IMR-90 (cell line): ENCODE results near the gene TMC8. TPM values are rescaled to one million over a fixed set of nuclear protein-coding genes. Genes with fewer than 3 reads are reported as not detected.

Source experiments
- ATAC-seq: fragments of 200-7000 bp; cut with Tn5 transposase; 2 replicates; pipeline ENCODE4 v1.9.1; 2020; ENCODE audit warnings: low read depth, mild to moderate bottlenecking, moderate library complexity
- BruUV-seq: library from RNA; stranded (reverse); fragments of 400-500 nt; replicated peaks from 2 replicates; lab custom pipeline; 2021; lab: Mats Ljungman, UMichigan
- CTCF ChIA-PET: fragments of 300-600 bp; formaldehyde crosslinking; extraction: SDS; loops from one replicate; lab custom pipeline; 2021; ENCODE audit warnings: antibody characterized with exemption; lab: Yijun Ruan, JAX
- POLR2A ChIA-PET: fragments of 300-600 bp; sonication (Branson Sonifier 250); formaldehyde crosslinking; loops from one replicate; lab custom pipeline; 2022; ENCODE audit warnings: antibody characterized with exemption; ENCODE audit not compliant: unreplicated experiment; lab: Charles Lee
- DNase-seq: peaks from one replicate; pipeline ENCODE4 v3.0.0; 2013
- H2AFZ ChIP-seq: replicated peaks from 2 replicates; pipeline ENCODE3; 2013; ENCODE audit warnings: low read length, mild to moderate bottlenecking; ENCODE audit not compliant: poor library complexity
- H2AK5ac ChIP-seq: 2 replicates; pipeline ENCODE4 v1.6.1; 2013; ENCODE audit warnings: low read depth, low read length, inconsistent platforms
- H2AK9ac ChIP-seq: replicated peaks from 2 replicates; pipeline ENCODE3; 2013; ENCODE audit warnings: mild to moderate bottlenecking, low read depth, low read length, moderate library complexity; ENCODE audit not compliant: poor library complexity
- H2BK120ac ChIP-seq: 2 replicates; pipeline ENCODE4 v1.6.1; 2013; ENCODE audit warnings: low read depth, low read length, inconsistent platforms
- H2BK15ac ChIP-seq: 3 replicates; pipeline ENCODE4 v1.6.1; 2013; ENCODE audit warnings: low read depth, low read length, inconsistent platforms
- H2BK20ac ChIP-seq: 2 replicates; pipeline ENCODE4 v1.6.1; 2013; ENCODE audit warnings: low read depth, mild to moderate bottlenecking, inconsistent platforms, low read length, moderate library complexity
- H2BK5ac ChIP-seq: 2 replicates; pipeline ENCODE4 v1.6.1; 2013; ENCODE audit warnings: mild to moderate bottlenecking, low read depth, low read length, inconsistent platforms; ENCODE audit not compliant: poor library complexity, severe bottlenecking
- H3K14ac ChIP-seq: replicated peaks from 2 replicates; pipeline ENCODE4 v1.6.1; 2013; ENCODE audit warnings: low read depth, low read length, inconsistent platforms
- H3K18ac ChIP-seq: 2 replicates; pipeline ENCODE4 v1.6.1; 2013; ENCODE audit warnings: low read depth, low read length, control low read depth
- H3K23ac ChIP-seq: 2 replicates; pipeline ENCODE4 v1.6.1; 2013; ENCODE audit warnings: low read depth, low read length, inconsistent platforms
- H3K27ac ChIP-seq: 2 replicates; pipeline ENCODE4 v1.5.1; 2013; ENCODE audit warnings: mild to moderate bottlenecking, control low read depth, low read length; ENCODE audit not compliant: insufficient read depth
- H3K27me3 ChIP-seq: 2 replicates; pipeline ENCODE4 v1.6.1; 2013; ENCODE audit warnings: low read length; ENCODE audit not compliant: control insufficient read depth, insufficient read depth
- H3K36me3 ChIP-seq: 2 replicates; pipeline ENCODE4 v1.6.1; 2013; ENCODE audit warnings: low read length, mixed read lengths; ENCODE audit not compliant: control insufficient read depth, insufficient read depth
- H3K4ac ChIP-seq: 2 replicates; pipeline ENCODE4 v1.6.1; 2013; ENCODE audit warnings: low read depth, low read length, inconsistent platforms
- H3K4me1 ChIP-seq: 2 replicates; pipeline ENCODE4 v1.6.1; 2013; ENCODE audit warnings: low read length, mixed read lengths; ENCODE audit not compliant: control insufficient read depth, insufficient read depth
- H3K4me2 ChIP-seq: 2 replicates; pipeline ENCODE4 v1.6.1; 2013; ENCODE audit warnings: low read depth, mild to moderate bottlenecking, control low read depth, low read length, moderate library complexity
- H3K4me3 ChIP-seq: 2 replicates; pipeline ENCODE4 v1.5.1; 2013; ENCODE audit warnings: low read depth, mild to moderate bottlenecking, control low read depth, low read length, moderate library complexity; ENCODE audit not compliant: insufficient read depth
- H3K56ac ChIP-seq: 2 replicates; pipeline ENCODE4 v1.6.1; 2013; ENCODE audit warnings: low read length, inconsistent platforms; ENCODE audit not compliant: insufficient read depth; ENCODE audit errors: extremely low read depth
- H3K79me1 ChIP-seq, 2 experiments: 2 replicates each; pipeline ENCODE4 v1.6.1; 2013; ENCODE audit warnings: low read length in 2 of 2, inconsistent platforms in 1 of 2, low read depth in 1 of 2
- H3K9ac ChIP-seq: 2 replicates; pipeline ENCODE4 v1.6.1; 2013; ENCODE audit warnings: low read depth, low read length, control low read depth
- H3K9me1 ChIP-seq: 2 replicates; pipeline ENCODE4 v1.6.1; 2013; ENCODE audit warnings: low read length, inconsistent platforms; ENCODE audit not compliant: insufficient read depth
- H3K9me3 ChIP-seq: 2 replicates; pipeline ENCODE4 v1.6.1; 2013; ENCODE audit warnings: low read length; ENCODE audit not compliant: control insufficient read depth, insufficient read depth
- H4K20me1 ChIP-seq: 2 replicates; pipeline ENCODE4 v1.6.1; 2013; ENCODE audit warnings: low read length, inconsistent platforms; ENCODE audit not compliant: insufficient read depth
- H4K5ac ChIP-seq: 2 replicates; pipeline ENCODE4 v1.6.1; 2013; ENCODE audit warnings: mild to moderate bottlenecking, low read depth, low read length, control low read depth
- H4K8ac ChIP-seq, 2 experiments: 2 replicates each; pipeline ENCODE4 v1.6.1; 2013; ENCODE audit warnings: low read depth in 2 of 2, low read length in 2 of 2, control low read depth in 1 of 2, inconsistent platforms in 1 of 2
- H4K91ac ChIP-seq: 2 replicates; pipeline ENCODE4 v1.6.1; 2013; ENCODE audit warnings: low read depth, low read length, inconsistent platforms; ENCODE audit not compliant: insufficient read depth
- BHLHE40 ChIP-seq: fragments of 150-350 bp; IDR thresholded peaks from 2 replicates; pipeline ENCODE4 v1.6.1; 2016; ENCODE audit warnings: mild to moderate bottlenecking, low read depth, low read length
- CEBPB ChIP-seq: IDR thresholded peaks from 2 replicates; pipeline ENCODE4 v1.6.1; 2012; ENCODE audit warnings: low read depth, low read length, improper control_type of control experiment
- CHD1 ChIP-seq: IDR thresholded peaks from 2 replicates; pipeline ENCODE4 v1.6.1; 2012; ENCODE audit warnings: low read depth, low read length, improper control_type of control experiment
- CTCF ChIP-seq: conservative IDR thresholded peaks from 2 replicates; pipeline ENCODE4 v1.5.1; 2012; ENCODE audit warnings: mild to moderate bottlenecking, low read depth, low read length, improper control_type of control experiment
- ELK1 ChIP-seq: fragments of 150-350 bp; IDR thresholded peaks from 2 replicates; pipeline ENCODE4 v1.6.1; 2016; ENCODE audit warnings: low read depth, mild to moderate bottlenecking, low read length, moderate library complexity, borderline replicate concordance
- FOS ChIP-seq: fragments of 150-350 bp; IDR thresholded peaks from 2 replicates; pipeline ENCODE4 v1.6.1; 2016; ENCODE audit warnings: low read depth, low read length
- MAFK ChIP-seq: IDR thresholded peaks from 2 replicates; pipeline ENCODE4 v1.6.1; 2012; ENCODE audit warnings: low read depth, low read length, improper control_type of control experiment
- MAZ ChIP-seq: IDR thresholded peaks from 2 replicates; pipeline ENCODE4 v1.6.1; 2012; ENCODE audit warnings: low read depth, mild to moderate bottlenecking, low read length, improper control_type of control experiment, moderate library complexity, borderline replicate concordance
- MXI1 ChIP-seq: IDR thresholded peaks from 2 replicates; pipeline ENCODE4 v1.6.1; 2012; ENCODE audit warnings: low read depth, mild to moderate bottlenecking, low read length, moderate library complexity, borderline replicate concordance
- NFE2L2 ChIP-seq: fragments of 150-350 bp; IDR thresholded peaks from 2 replicates; pipeline ENCODE4 v1.6.1; 2016; ENCODE audit warnings: low read depth, mild to moderate bottlenecking, low read length
- POLR2A ChIP-seq: IDR thresholded peaks from 2 replicates; pipeline ENCODE4 v1.6.1; 2012; ENCODE audit warnings: mild to moderate bottlenecking, low read depth, low read length
- RAD21 ChIP-seq: IDR thresholded peaks from 2 replicates; pipeline ENCODE4 v1.6.1; 2012; ENCODE audit warnings: low read length, improper control_type of control experiment
- RCOR1 ChIP-seq: IDR thresholded peaks from 2 replicates; pipeline ENCODE4 v1.6.1; 2012; ENCODE audit warnings: mild to moderate bottlenecking, low read length, improper control_type of control experiment; ENCODE audit not compliant: insufficient replicate concordance
- RFX5 ChIP-seq: IDR thresholded peaks from 2 replicates; pipeline ENCODE4 v1.8.0; 2012; ENCODE audit warnings: low read depth, mild to moderate bottlenecking, low read length, moderate library complexity
- SMC3 ChIP-seq: fragments of 150-350 bp; IDR thresholded peaks from 2 replicates; pipeline ENCODE4 v1.6.1; 2016; ENCODE audit warnings: low read depth, mild to moderate bottlenecking, antibody characterized with exemption, low read length, moderate library complexity
- WGBS, 2 experiments: methylation state at CpG; one replicate each; pipeline versions ENCODE4 v1.1.5 to v1.1.7; 2013; ENCODE audit warnings: missing lambda C conversion rate in 2 of 2; ENCODE audit not compliant: insufficient read length in 1 of 2; ENCODE audit errors: extremely low coverage in 2 of 2; 5-methylcytosine and 5-hydroxymethylcytosine counted together
- dilution Hi-C: fragments of 300-500 bp; cut with HindIII; formaldehyde crosslinking; loops from one replicate; pipeline ENCODE4 v1.14.3; 2018; ENCODE audit warnings: low sequenced_read_pairs; ENCODE audit not compliant: unreplicated experiment
- in situ Hi-C: fragments of 300-500 bp; cut with MboI; formaldehyde crosslinking; loops from 3 replicates; pipeline ENCODE4 v1.14.3; 2019; ENCODE audit warnings: low sequenced_read_pairs, inconsistent platforms, mixed read lengths
- intact Hi-C: fragments of 100-400 bp; cut with micrococcal nuclease; formaldehyde crosslinking; loops from 2 replicates; pipeline ENCODE4 v1.10.0; 2022
- polyA plus RNA-seq, 3 experiments: library from polyadenylated mRNA; depleted of rRNA; stranded (reverse); fragments of >200 nt; gene quantifications; 2 replicates each; pipeline ENCODE4 v1.2.3, GENCODE V29; 2012; ENCODE audit warnings: low replicate concordance in 1 of 3
- total RNA-seq: library from RNA; depleted of rRNA; stranded (reverse); fragments of >200 nt; gene quantifications from 2 replicates; pipeline ENCODE4 v1.2.3, GENCODE V29; 2012

Gene TMC8
- total and polyA plus RNA-seq, 2 of the 4 experiments (the other 2 are of a cell fraction) = not detected

- Histone ChIP-seq H2BK5ac (no peak overlapping the region), H2BK120ac (no peak overlapping the region), H4K5ac (no peak overlapping the region), H3K18ac (no peak overlapping the region), H3K36me3 (peaks cover 41% of the 10 kb centered on the region), H2BK15ac (no peak overlapping the region), H4K91ac (no peak overlapping the region), H2AK5ac (no peak overlapping the region), H3K27me3 (no peaks in the 10 kb centered on the region), H4K8ac (no peak overlapping the region), H3K27ac (no peak overlapping the region), H2AK9ac (no peak overlapping the region), H3K14ac (no peak overlapping the region), H3K9ac (no peak overlapping the region), H2AFZ (no peak overlapping the region), H3K79me1 (no peaks in the 10 kb centered on the region), H3K9me1 (peaks cover 4% of the 10 kb centered on the region; the same call in 1 of the 2 replicates), H4K20me1 (no peaks in the 10 kb centered on the region), H3K4ac (no peak overlapping the region), H3K23ac (no peak overlapping the region), H3K4me3 (no peak overlapping the region), H3K4me2 (no peak overlapping the region), H3K56ac (no peak overlapping the region), H3K9me3 (no peaks in the 10 kb centered on the region), H2BK20ac (no peak overlapping the region), H3K4me1 (no peaks in the 10 kb centered on the region)
- ChIA-PET CTCF (no interaction called here), POLR2A (no interaction called here)
- ATAC-seq = no peak
- dilution Hi-C loops (no loop called here), in situ Hi-C loops (no loop called here), intact Hi-C loops (no loop called here)
- no peak for TF ChIP-seq RCOR1
- TF ChIP-seq CEBPB = no peak
- no peak for TF ChIP-seq CTCF
- TF ChIP-seq POLR2A = no peak
- TF ChIP-seq ELK1 = no peak
- no peak for TF ChIP-seq BHLHE40
- no peak for TF ChIP-seq CHD1
- TF ChIP-seq MAFK = no peak
- TF ChIP-seq RAD21 = no peak
- TF ChIP-seq MXI1 = no peak
- no peak for TF ChIP-seq FOS
- no peak for TF ChIP-seq SMC3
- TF ChIP-seq RFX5 = no peak
- TF ChIP-seq NFE2L2 = no peak
- TF ChIP-seq MAZ = no peak
- WGBS, 2 experiments = 90% methylated on average over 5 of the region's 7 CpGs; no CpG with 5 or more reads in 1 of the 2 experiments
- no TSS peak for BruUV-seq
- DNase-seq = no peak
These were observed 40.8 kb upstream of the TMC8 start for GRCh38 chr17:78089576-78090281.
